Endodermal cell (in vitro differentiated cells): ENCODE results near the gene KRT2. TPM values are rescaled to one million over a fixed set of nuclear protein-coding genes. Genes with fewer than 3 reads are reported as not detected.

Source experiments
- DNase-seq: peaks from one replicate; pipeline ENCODE4 v3.0.0-alpha.2; 2017
- H3K27ac ChIP-seq: 2 replicates; pipeline ENCODE4 v1.5.1; 2013; ENCODE audit warnings: mild to moderate bottlenecking, low read depth, low read length, moderate library complexity
- H3K27me3 ChIP-seq: 2 replicates; pipeline ENCODE4 v1.6.1; 2013; ENCODE audit warnings: mild to moderate bottlenecking, low read length, moderate library complexity; ENCODE audit not compliant: insufficient read depth, control insufficient read depth, poor library complexity, severe bottlenecking
- H3K36me3 ChIP-seq: 2 replicates; pipeline ENCODE4 v1.7.0; 2013; ENCODE audit warnings: mild to moderate bottlenecking, low read length, moderate library complexity; ENCODE audit not compliant: control insufficient read depth, insufficient read depth
- H3K4me1 ChIP-seq: one replicate; pipeline ENCODE4 v1.7.0; 2013; ENCODE audit warnings: low read length; ENCODE audit not compliant: control insufficient read depth, insufficient read depth
- H3K4me3 ChIP-seq: 2 replicates; pipeline ENCODE4 v1.5.1; 2013; ENCODE audit warnings: mild to moderate bottlenecking, low read length, moderate library complexity
- H3K9ac ChIP-seq: 2 replicates; pipeline ENCODE4 v1.6.1; 2013; ENCODE audit warnings: mild to moderate bottlenecking, low read length, moderate library complexity; ENCODE audit not compliant: poor library complexity, severe bottlenecking; ENCODE audit errors: extremely low read depth
- H3K9me3 ChIP-seq: 2 replicates; pipeline ENCODE4 v1.6.1; 2013; ENCODE audit warnings: mild to moderate bottlenecking, low read length, moderate library complexity; ENCODE audit not compliant: control insufficient read depth
- H3K27ac Mint-ChIP-seq: 2 replicates; pipeline ENCODE4 v1.8.0; 2020; ENCODE audit warnings: mixed read lengths
- H3K27me3 Mint-ChIP-seq: 2 replicates; pipeline ENCODE4 v1.8.0; 2021; ENCODE audit warnings: mild to moderate bottlenecking, mixed read lengths; ENCODE audit not compliant: insufficient read depth
- H3K36me3 Mint-ChIP-seq: 2 replicates; pipeline ENCODE4 v1.8.0; 2020; ENCODE audit warnings: low read depth, mixed read lengths
- H3K4me1 Mint-ChIP-seq: 2 replicates; pipeline ENCODE4 v1.8.0; 2020; ENCODE audit warnings: mixed read lengths
- H3K4me3 Mint-ChIP-seq: 2 replicates; pipeline ENCODE4 v1.8.0; 2020; ENCODE audit warnings: mild to moderate bottlenecking, moderate library complexity, mixed read lengths
- H3K9me3 Mint-ChIP-seq: 2 replicates; pipeline ENCODE4 v1.8.0; 2020; ENCODE audit warnings: mild to moderate bottlenecking, mixed read lengths
- CTCF ChIP-seq: fragments of 200-600 bp; sonication (generic); conservative IDR thresholded peaks from 2 replicates; pipeline ENCODE4 v1.5.0; 2021; ENCODE audit warnings: antibody characterized with exemption, mild to moderate bottlenecking
- WGBS, 2 experiments: methylation state at CpG; one replicate each; pipeline versions ENCODE4 v1.1.5 to v1.1.7; 2013; ENCODE audit warnings: missing lambda C conversion rate in 2 of 2, mixed read lengths in 1 of 2; ENCODE audit not compliant: insufficient coverage in 1 of 2, insufficient read length in 1 of 2; 5-methylcytosine and 5-hydroxymethylcytosine counted together
- total RNA-seq, 2 donors: library from RNA; stranded (reverse); fragmentation: NEBNext Ultra II Directional in 1 of 2; extraction: Animal tissue kit (Norgen Biotek cat#: 25700) in 1 of 2; gene quantifications; 2 replicates in 1 of 2; 3 replicates in 1 of 2; pipeline ENCODE4 v1.2.1, GENCODE V29; 2021

KRT2 gene
- total RNA-seq, 2 donors from 2014 or later = not detected

DNA sequence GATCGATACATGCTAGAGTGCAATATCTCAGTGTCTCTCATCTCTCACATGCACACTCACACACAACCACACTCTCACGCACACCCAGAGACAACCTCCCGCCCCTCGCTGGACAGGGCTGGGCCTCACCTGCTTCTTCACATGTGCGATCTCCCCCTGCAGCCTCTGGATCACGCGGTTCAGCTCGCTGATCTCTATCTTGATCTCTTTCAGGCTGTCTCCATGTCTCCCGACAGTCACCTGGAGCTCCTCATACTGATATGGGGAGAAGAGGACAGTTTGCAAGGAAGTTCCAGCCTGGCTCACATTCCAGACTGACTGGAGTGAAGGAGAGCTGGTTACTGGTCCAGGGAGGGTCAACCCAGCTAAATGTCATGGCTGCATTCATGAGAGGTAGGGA is 4.4 kb downstream of the KRT2 start:
- TF ChIP-seq CTCF = no peak
- H3K36me3 Mint-ChIP-seq = no peaks in the 10 kb centered on the region
- no peak overlapping the region for H3K4me3 Mint-ChIP-seq

DNA sequence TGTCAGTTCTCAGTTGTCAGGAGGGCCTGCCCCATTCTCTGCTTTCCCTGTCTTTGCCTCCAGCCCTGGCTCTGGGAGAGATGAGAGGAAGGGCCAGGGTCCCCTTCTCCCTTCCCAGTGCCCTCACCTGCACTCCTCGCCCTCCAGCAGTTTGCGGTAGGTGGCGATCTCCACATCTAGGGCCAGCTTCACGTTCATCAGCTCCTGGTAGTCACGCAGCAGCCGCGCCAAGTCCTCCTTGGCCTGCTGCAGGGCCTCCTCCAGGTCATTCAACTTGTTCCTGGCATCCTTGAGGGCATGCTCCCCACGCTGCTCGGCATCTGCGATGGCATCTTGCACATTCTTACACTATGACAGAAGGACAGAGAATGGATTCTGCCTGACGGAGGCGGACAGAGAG is 5.4 kb downstream of the KRT2 start:
- H3K4me1 Mint-ChIP-seq = no peaks in the 10 kb centered on the region
- H3K9ac ChIP-seq = no peak overlapping the region
- H3K27me3 Mint-ChIP-seq = peaks cover 38% of the 10 kb centered on the region
- peak; percentile 49 for TF ChIP-seq CTCF
- H3K9me3 ChIP-seq = no peaks in the 10 kb centered on the region
- H3K4me3 ChIP-seq = no peak overlapping the region
- WGBS, 2 experiments = 87 to 91% methylated on average over 9 to 12 of the region's 12 CpGs
- no peaks in the 10 kb centered on the region for H3K9me3 Mint-ChIP-seq
- no peak overlapping the region for H3K27ac Mint-ChIP-seq
- peaks cover 28% of the 10 kb centered on the region for H3K27me3 ChIP-seq
- no peaks in the 10 kb centered on the region for H3K36me3 ChIP-seq
- no peak overlapping the region for H3K27ac ChIP-seq
- no peak overlapping the region for H3K4me3 Mint-ChIP-seq
- no peaks in the 10 kb centered on the region for H3K4me1 ChIP-seq
- peak; percentile 72 for DNase-seq
- no peaks in the 10 kb centered on the region for H3K36me3 Mint-ChIP-seq

More for the DNA sequence above, 4.4 kb downstream of the KRT2 start:
- peaks cover 28% of the 10 kb centered on the region for H3K27me3 ChIP-seq
- no peak overlapping the region for H3K27ac ChIP-seq
- H3K4me3 ChIP-seq = no peak overlapping the region
- no peaks in the 10 kb centered on the region for H3K4me1 ChIP-seq
- WGBS, 2 experiments = 90 to 93% methylated on average over 7 to 9 of the region's 9 CpGs
- no peak overlapping the region for H3K9ac ChIP-seq
- Mint-ChIP-seq H3K27ac (no peak overlapping the region), H3K4me1 (no peaks in the 10 kb centered on the region), H3K27me3 (peaks cover 34% of the 10 kb centered on the region), H3K9me3 (no peaks in the 10 kb centered on the region)
- H3K9me3 ChIP-seq = peaks cover 7% of the 10 kb centered on the region
- DNase-seq = peak; percentile 35
- H3K36me3 ChIP-seq = no peaks in the 10 kb centered on the region

DNA sequence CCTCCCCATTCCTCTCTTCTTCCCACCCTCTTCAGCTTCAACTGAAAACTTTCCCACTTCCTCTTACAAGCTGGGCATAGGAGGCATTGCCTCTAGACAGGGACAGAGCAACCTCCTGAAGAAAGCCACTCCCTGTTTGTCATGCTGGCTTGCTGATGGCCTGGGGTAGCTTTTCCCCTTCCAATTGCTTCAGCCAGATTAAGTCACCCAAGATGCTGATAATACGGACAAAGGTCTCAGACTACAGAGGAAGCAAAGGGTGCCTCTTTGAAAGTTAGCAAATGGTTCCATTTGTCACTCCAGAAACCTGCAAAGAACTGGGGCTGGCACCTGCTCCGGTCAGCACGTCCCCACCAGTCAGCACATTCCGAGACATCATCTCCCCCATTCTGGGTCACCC is 6.0 kb downstream of the KRT2 start:
- Mint-ChIP-seq H3K36me3 (no peaks in the 10 kb centered on the region), H3K27me3 (peaks cover 40% of the 10 kb centered on the region), H3K27ac (no peak overlapping the region), H3K4me1 (no peaks in the 10 kb centered on the region), H3K4me3 (no peak overlapping the region), H3K9me3 (no peaks in the 10 kb centered on the region)
- Histone ChIP-seq H3K36me3 (no peaks in the 10 kb centered on the region), H3K27ac (no peak overlapping the region), H3K27me3 (peaks cover 28% of the 10 kb centered on the region), H3K9me3 (no peaks in the 10 kb centered on the region), H3K4me1 (no peaks in the 10 kb centered on the region), H3K9ac (no peak overlapping the region), H3K4me3 (no peak overlapping the region)
- 87 to 92% methylated on average over 3 to 4 of the region's 4 CpGs for WGBS, 2 experiments
- peak; percentile 40 for DNase-seq
- TF ChIP-seq CTCF = no peak
